Mesodermal cell (in vitro differentiated cells): ENCODE data around the gene GEMIN7.
"Not testable (repeated sequence)": the region's sequence is repeated elsewhere in the genome, so short reads cannot be mapped to it uniquely, and the experiment has no call there.

Experiments used
- H3K27ac ChIP-seq: 2 replicates; pipeline ENCODE4 v1.7.0; 2013; ENCODE audit warnings: mild to moderate bottlenecking, low read depth, low read length, moderate library complexity; ENCODE audit not compliant: severe bottlenecking
- H3K36me3 ChIP-seq: 2 replicates; pipeline ENCODE4 v1.7.1; 2013; ENCODE audit warnings: mild to moderate bottlenecking, low read length, moderate library complexity; ENCODE audit not compliant: control insufficient read depth, insufficient read depth
- H3K4me1 ChIP-seq: one replicate; pipeline ENCODE4 v1.7.1; 2013; ENCODE audit warnings: mild to moderate bottlenecking, low read length; ENCODE audit not compliant: insufficient read depth, control insufficient read depth, poor library complexity, severe bottlenecking
- H3K4me3 ChIP-seq: 2 replicates; pipeline ENCODE4 v1.7.0; 2013; ENCODE audit warnings: low read length, control low read depth, mild to moderate bottlenecking; ENCODE audit not compliant: insufficient read depth, poor library complexity, severe bottlenecking; ENCODE audit errors: extremely low read depth
- H3K9me3 ChIP-seq: 2 replicates; pipeline ENCODE4 v1.7.1; 2013; ENCODE audit warnings: mild to moderate bottlenecking, low read length, moderate library complexity; ENCODE audit not compliant: control insufficient read depth
- WGBS, 2 experiments: methylation state at CpG; one replicate each; pipeline ENCODE4 v1.1.5; 2013; ENCODE audit warnings: missing lambda C conversion rate in 2 of 2; ENCODE audit not compliant: insufficient coverage in 2 of 2; 5-methylcytosine and 5-hydroxymethylcytosine counted together

Gene GEMIN7

GRCh38 chr19:45110851-45111266, 31.8 kb downstream of the GEMIN7 start:
- peaks cover 11% of the 10 kb centered on the region for H3K36me3 ChIP-seq
- 93 to 94% methylated on average over 3 to 5 of the region's 5 CpGs for WGBS, 2 experiments
- no peaks in the 10 kb centered on the region for H3K4me1 ChIP-seq
- no peaks in the 10 kb centered on the region for H3K9me3 ChIP-seq
- H3K4me3 ChIP-seq, result no peak overlapping the region
- no peak overlapping the region for H3K27ac ChIP-seq

- no peak overlapping the region for H3K27ac ChIP-seq
- no peaks in the 10 kb centered on the region for H3K4me1 ChIP-seq
- no peak overlapping the region for H3K4me3 ChIP-seq
- H3K36me3 ChIP-seq, result peaks cover 11% of the 10 kb centered on the region
- WGBS, 2 experiments, result 92% methylated on average over 10 of the region's 11 CpGs
- no peaks in the 10 kb centered on the region for H3K9me3 ChIP-seq
Observed at GRCh38 chr19:45112111-45112827, 33.2 kb downstream of the GEMIN7 start.

GRCh38 chr19:45113628-45114027, 34.6 kb downstream of the GEMIN7 start:
- Histone ChIP-seq H3K4me3 (no peak overlapping the region), H3K9me3 (no peaks in the 10 kb centered on the region), H3K36me3 (peaks cover 11% of the 10 kb centered on the region), H3K4me1 (no peaks in the 10 kb centered on the region), H3K27ac (no peak overlapping the region)
- 89 to 90% methylated on average over 7 to 8 of the region's 9 CpGs for WGBS, 2 experiments

- no peaks in the 10 kb centered on the region for H3K9me3 ChIP-seq
- no peak overlapping the region for H3K4me3 ChIP-seq
- H3K27ac ChIP-seq, result no peak overlapping the region
- no peaks in the 10 kb centered on the region for H3K4me1 ChIP-seq
- WGBS, 2 experiments, result 89 to 96% methylated on average over 3 to 4 of the region's 4 CpGs
- H3K36me3 ChIP-seq, result peaks cover 11% of the 10 kb centered on the region
Observed at GRCh38 chr19:45114116-45114515, 35.1 kb downstream of the GEMIN7 start.

GRCh38 chr19:45115809-45116615, 37.0 kb downstream of the GEMIN7 start:
- H3K36me3 ChIP-seq, result peaks cover 8% of the 10 kb centered on the region
- no peak overlapping the region for H3K4me3 ChIP-seq
- H3K27ac ChIP-seq, result no peak overlapping the region
- no peaks in the 10 kb centered on the region for H3K9me3 ChIP-seq
- no peaks in the 10 kb centered on the region for H3K4me1 ChIP-seq
- WGBS, 2 experiments, result 96 to 97% methylated on average over 19 to 20 of the region's 21 CpGs

GRCh38 chr19:45117167-45117594, 38.1 kb downstream of the GEMIN7 start:
- Histone ChIP-seq H3K36me3 (peaks cover 2% of the 10 kb centered on the region), H3K27ac (no peak overlapping the region), H3K4me3 (no peak overlapping the region), H3K9me3 (no peaks in the 10 kb centered on the region), H3K4me1 (no peaks in the 10 kb centered on the region)
- 75 to 78% methylated on average over 13 to 16 of the region's 16 CpGs for WGBS, 2 experiments

GRCh38 chr19:45117671-45118070, 38.6 kb downstream of the GEMIN7 start:
- Histone ChIP-seq H3K27ac (no peak overlapping the region), H3K4me3 (no peak overlapping the region), H3K9me3 (no peaks in the 10 kb centered on the region), H3K4me1 (no peaks in the 10 kb centered on the region), H3K36me3 (peaks cover 2% of the 10 kb centered on the region)
- WGBS, 2 experiments, result 93 to 98% methylated on average over 7 to 12 of the region's 12 CpGs

GRCh38 chr19:45118106-45118505, 39.0 kb downstream of the GEMIN7 start:
- Histone ChIP-seq H3K36me3 (peaks cover 2% of the 10 kb centered on the region), H3K4me3 (no peak overlapping the region), H3K9me3 (no peaks in the 10 kb centered on the region), H3K4me1 (no peaks in the 10 kb centered on the region), H3K27ac (no peak overlapping the region)
- WGBS, 2 experiments, result 94 to 100% methylated on average over 4 to 5 of the region's 5 CpGs

- H3K27ac ChIP-seq, H3K4me3 ChIP-seq, H3K36me3 ChIP-seq, H3K4me1 ChIP-seq, H3K9me3 ChIP-seq: not testable (repeated sequence)
- 91 to 92% methylated on average over 15 of the region's 18 CpGs for WGBS, 2 experiments
Observed at GRCh38 chr19:45118591-45119355, 39.7 kb downstream of the GEMIN7 start.

- no peaks in the 10 kb centered on the region for H3K36me3 ChIP-seq
- H3K27ac ChIP-seq, result no peak overlapping the region
- no peaks in the 10 kb centered on the region for H3K9me3 ChIP-seq
- H3K4me1 ChIP-seq, result no peaks in the 10 kb centered on the region
- WGBS, 2 experiments, result 88 to 94% methylated on average over 3 to 5 of the region's 6 CpGs
- no peak overlapping the region for H3K4me3 ChIP-seq
Observed at GRCh38 chr19:45119582-45119981, 40.5 kb downstream of the GEMIN7 start.
